Measurements from ENCODE around the gene KLK1. TPM values are rescaled to one million over a fixed set of nuclear protein-coding genes. Genes with fewer than 3 reads are reported as not detected.

KLK1 gene
- total RNA-seq, 1 experiment from 2014 or later = 0.31 TPM

GRCh38 chr19:50861496-50862286 lies 38.1 kb upstream of the KLK1 start:
- no TSS peak for BruUV-seq (replicated peaks)
- H3K4me3 ChIP-seq (ENCODE audit: low read depth in 2 of 2, low read length in 2 of 2) = no peak overlapping the region
- ATAC-seq (no peak), DNase-seq (ENCODE audit: low read depth, low spot score) (no peak)
- in situ Hi-C loops (cut with HindIII; ENCODE audit: low pct_unique_long_range_greater_than_20kb, low sequenced_read_pairs) = no loop called here
- intact Hi-C loops (cut with micrococcal nuclease; ENCODE audit: unreplicated experiment) = no loop called here
- CTCF ChIA-PET = no interaction called here
- H3K4me1 ChIP-seq (ENCODE audit: control insufficient read depth, insufficient read depth, low read length) = no peaks in the 10 kb centered on the region
- no peaks in the 10 kb centered on the region for H3K36me3 ChIP-seq (ENCODE audit: control insufficient read depth, insufficient read depth, low read length)
- no peaks in the 10 kb centered on the region for H3K9me3 ChIP-seq (ENCODE audit: control insufficient read depth, insufficient read depth, low read depth, low read length)
- peaks cover 7% of the 10 kb centered on the region; the same call in 1 of the 2 replicates for H3K27me3 ChIP-seq (ENCODE audit: control insufficient read depth, insufficient read depth, low read length)
- POLR2A ChIA-PET = no interaction called here
- H3K27ac ChIP-seq (ENCODE audit: low read length) = no peak overlapping the region
- TF ChIP-seq REST (IDR thresholded peaks at IDR 0.05; ENCODE audit: insufficient read depth in 1 of 2, low read depth in 2 of 2, low read length in 1 of 2) (no peak), POLR2AphosphoS5 (IDR thresholded peaks at IDR 0.05; ENCODE audit: low read depth, low read length) (no peak), SIN3A (IDR thresholded peaks at IDR 0.05; ENCODE audit: borderline replicate concordance, insufficient read depth, low read depth, low read length) (no peak), TCF7L2 (IDR thresholded peaks at IDR 0.05; ENCODE audit: low read depth, low read length) (no peak)
- TF ChIP-seq, protein P1, sequence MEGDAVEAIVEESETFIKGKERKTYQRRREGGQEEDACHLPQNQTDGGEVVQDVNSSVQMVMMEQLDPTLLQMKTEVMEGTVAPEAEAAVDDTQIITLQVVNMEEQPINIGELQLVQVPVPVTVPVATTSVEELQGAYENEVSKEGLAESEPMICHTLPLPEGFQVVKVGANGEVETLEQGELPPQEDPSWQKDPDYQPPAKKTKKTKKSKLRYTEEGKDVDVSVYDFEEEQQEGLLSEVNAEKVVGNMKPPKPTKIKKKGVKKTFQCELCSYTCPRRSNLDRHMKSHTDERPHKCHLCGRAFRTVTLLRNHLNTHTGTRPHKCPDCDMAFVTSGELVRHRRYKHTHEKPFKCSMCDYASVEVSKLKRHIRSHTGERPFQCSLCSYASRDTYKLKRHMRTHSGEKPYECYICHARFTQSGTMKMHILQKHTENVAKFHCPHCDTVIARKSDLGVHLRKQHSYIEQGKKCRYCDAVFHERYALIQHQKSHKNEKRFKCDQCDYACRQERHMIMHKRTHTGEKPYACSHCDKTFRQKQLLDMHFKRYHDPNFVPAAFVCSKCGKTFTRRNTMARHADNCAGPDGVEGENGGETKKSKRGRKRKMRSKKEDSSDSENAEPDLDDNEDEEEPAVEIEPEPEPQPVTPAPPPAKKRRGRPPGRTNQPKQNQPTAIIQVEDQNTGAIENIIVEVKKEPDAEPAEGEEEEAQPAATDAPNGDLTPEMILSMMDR (IDR thresholded peaks at IDR 0.05) = no peak

DNA sequence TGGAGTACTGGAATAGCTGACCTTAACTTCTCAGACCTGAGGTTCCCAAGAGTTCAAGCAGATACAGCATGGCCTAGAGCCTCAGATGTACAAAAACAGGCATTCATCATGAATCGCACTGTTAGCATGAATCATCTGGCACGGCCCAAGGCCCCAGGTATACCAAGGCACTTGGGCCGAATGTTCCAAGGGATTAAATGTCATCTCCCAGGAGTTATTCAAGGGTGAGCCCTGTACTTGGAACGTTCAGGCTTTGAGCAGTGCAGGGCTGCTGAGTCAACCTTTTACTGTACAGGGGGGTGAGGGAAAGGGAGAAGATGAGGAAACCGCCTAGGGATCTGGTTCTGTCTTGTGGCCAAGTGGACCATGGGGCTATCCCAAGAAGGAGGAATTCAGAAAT lies 37.4 kb upstream of the KLK1 start:
- DNase-seq (ENCODE audit: low read depth, low spot score) = no peak
- Histone ChIP-seq H3K9me3 (ENCODE audit: control insufficient read depth, insufficient read depth, low read depth, low read length) (no peaks in the 10 kb centered on the region), H3K36me3 (ENCODE audit: control insufficient read depth, insufficient read depth, low read length) (no peaks in the 10 kb centered on the region), H3K27ac (ENCODE audit: low read length) (no peak overlapping the region), H3K4me1 (ENCODE audit: control insufficient read depth, insufficient read depth, low read length) (no peaks in the 10 kb centered on the region), H3K27me3 (ENCODE audit: control insufficient read depth, insufficient read depth, low read length) (peaks cover 4% of the 10 kb centered on the region; the same call in 1 of the 2 replicates), H3K4me3 (ENCODE audit: low read depth in 2 of 2, low read length in 2 of 2) (no peak overlapping the region)
- intact Hi-C loops (cut with micrococcal nuclease; ENCODE audit: unreplicated experiment) (no loop called here), in situ Hi-C loops (cut with HindIII; ENCODE audit: low pct_unique_long_range_greater_than_20kb, low sequenced_read_pairs) (no loop called here)
- no TSS peak for BruUV-seq (replicated peaks)
- TF ChIP-seq SIN3A (IDR thresholded peaks at IDR 0.05; ENCODE audit: borderline replicate concordance, insufficient read depth, low read depth, low read length) = no peak
- no peak for TF ChIP-seq REST (IDR thresholded peaks at IDR 0.05; ENCODE audit: insufficient read depth in 1 of 2, low read depth in 2 of 2, low read length in 1 of 2)
- TF ChIP-seq TCF7L2 (IDR thresholded peaks at IDR 0.05; ENCODE audit: low read depth, low read length) = no peak
- no peak for TF ChIP-seq POLR2AphosphoS5 (IDR thresholded peaks at IDR 0.05; ENCODE audit: low read depth, low read length)
- TF ChIP-seq, protein P1 (IDR thresholded peaks at IDR 0.05) = no peak
- POLR2A ChIA-PET = no interaction called here
- ATAC-seq = no peak
- CTCF ChIA-PET = no interaction called here

Measured in Panc1 (cell line).